ENCODE data around the gene POLDIP3. TPM values are rescaled to one million over a fixed set of nuclear protein-coding genes. Genes with fewer than 3 reads are reported as not detected.
A peak's percentile ranks its signal among the peaks of the same experiment; 100 is the strongest.

Gene POLDIP3
- total and polyA plus RNA-seq, 8 donors, result 21.6 to 60.8 (median 34.8) TPM

- H3K36me3 ChIP-seq, result peaks cover 33 to 46% (median 42%) of the 10 kb centered on the region in 4 donors
Measured at GRCh38 chr22:42637555-42637954, 22.9 kb upstream of the POLDIP3 start.

GRCh38 chr22:42636506-42636905 is 21.8 kb upstream of the POLDIP3 start:
- Histone ChIP-seq H3K27ac (peak overlapping the region in 4 of 5 donors; percentile 61 to 86 (median 80)), H3K9me3 (no peaks in the 10 kb centered on the region), H3K27me3 (no peaks in the 10 kb centered on the region), H3K36me3 (peaks cover 43 to 56% (median 53%) of the 10 kb centered on the region in 4 donors), H3K4me1 (peaks cover 10 to 37% (median 22%) of the 10 kb centered on the region in 4 donors), H3K4me3 (no peak overlapping the region)
- WGBS, 5 donors, result 93 to 95% (median 95%) methylated on average over 15 to 17 of the region's 17 CpGs
- intact Hi-C loops (cut with DNase I; ENCODE audit: low total_unique reads), result no loop called here
- TF ChIP-seq POLR2AphosphoS5 (IDR thresholded peaks at IDR 0.05) (no peak), POLR2A (IDR thresholded peaks at IDR 0.05) (no peak), EP300 (IDR thresholded peaks at IDR 0.05) (no peak)
- TF ChIP-seq, protein P1, sequence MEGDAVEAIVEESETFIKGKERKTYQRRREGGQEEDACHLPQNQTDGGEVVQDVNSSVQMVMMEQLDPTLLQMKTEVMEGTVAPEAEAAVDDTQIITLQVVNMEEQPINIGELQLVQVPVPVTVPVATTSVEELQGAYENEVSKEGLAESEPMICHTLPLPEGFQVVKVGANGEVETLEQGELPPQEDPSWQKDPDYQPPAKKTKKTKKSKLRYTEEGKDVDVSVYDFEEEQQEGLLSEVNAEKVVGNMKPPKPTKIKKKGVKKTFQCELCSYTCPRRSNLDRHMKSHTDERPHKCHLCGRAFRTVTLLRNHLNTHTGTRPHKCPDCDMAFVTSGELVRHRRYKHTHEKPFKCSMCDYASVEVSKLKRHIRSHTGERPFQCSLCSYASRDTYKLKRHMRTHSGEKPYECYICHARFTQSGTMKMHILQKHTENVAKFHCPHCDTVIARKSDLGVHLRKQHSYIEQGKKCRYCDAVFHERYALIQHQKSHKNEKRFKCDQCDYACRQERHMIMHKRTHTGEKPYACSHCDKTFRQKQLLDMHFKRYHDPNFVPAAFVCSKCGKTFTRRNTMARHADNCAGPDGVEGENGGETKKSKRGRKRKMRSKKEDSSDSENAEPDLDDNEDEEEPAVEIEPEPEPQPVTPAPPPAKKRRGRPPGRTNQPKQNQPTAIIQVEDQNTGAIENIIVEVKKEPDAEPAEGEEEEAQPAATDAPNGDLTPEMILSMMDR (IDR thresholded peaks at IDR 0.05), result no peak
- DNase-seq, result no peak

More at GRCh38 chr22:42637555-42637954, 22.9 kb upstream of the POLDIP3 start:
- intact Hi-C loops (cut with DNase I; ENCODE audit: low total_unique reads), result no loop called here
- Histone ChIP-seq H3K9me3 (no peaks in the 10 kb centered on the region), H3K27me3 (no peaks in the 10 kb centered on the region), H3K4me1 (peaks cover 20 to 48% (median 32%) of the 10 kb centered on the region in 4 donors), H3K4me3 (no peak overlapping the region), H3K27ac (peak overlapping the region in 2 of 5 donors; percentile 4 to 86)
- DNase-seq, result no peak
- no peak for TF ChIP-seq POLR2A (IDR thresholded peaks at IDR 0.05)
- TF ChIP-seq POLR2AphosphoS5 (IDR thresholded peaks at IDR 0.05), result no peak
- TF ChIP-seq EP300 (IDR thresholded peaks at IDR 0.05), result no peak
- TF ChIP-seq, protein P1 (IDR thresholded peaks at IDR 0.05), result no peak
- 87 to 100% (median 93%) methylated on average over 3 to 12 of the region's 12 CpGs for WGBS, 5 donors

DNA sequence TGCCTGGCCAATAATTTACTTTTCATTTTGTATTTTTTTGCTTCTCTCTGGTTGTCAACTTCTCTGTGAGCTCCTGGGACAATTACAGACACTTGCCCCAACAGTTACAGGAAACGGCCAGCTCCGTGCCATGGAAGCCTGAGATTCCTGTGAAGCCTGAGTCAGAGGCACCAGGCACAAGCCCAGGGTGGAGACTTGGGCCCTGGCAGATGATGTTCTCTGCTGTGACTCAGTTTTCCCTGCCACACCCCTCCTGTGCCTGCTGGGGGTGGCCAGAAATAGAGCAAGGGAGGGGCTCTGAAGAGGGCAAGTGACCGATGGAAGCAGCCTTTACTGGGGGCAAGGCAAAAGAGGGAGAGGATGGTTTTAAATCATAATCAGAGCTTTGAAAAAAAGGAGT is 20.8 kb upstream of the POLDIP3 start:
- peak in 1 of 2 donors; percentile 67 for DNase-seq
- WGBS, 5 donors, result 37 to 71% (median 65%) methylated on average over 3 of the region's 3 CpGs
- no peak for TF ChIP-seq EP300 (IDR thresholded peaks at IDR 0.05)
- TF ChIP-seq, protein P1 (IDR thresholded peaks at IDR 0.05), result no peak
- peak; percentile 39 to 71 (median 53) for TF ChIP-seq POLR2AphosphoS5 (IDR thresholded peaks at IDR 0.05)
- TF ChIP-seq POLR2A (IDR thresholded peaks at IDR 0.05), result no peak
- Histone ChIP-seq H3K9me3 (no peaks in the 10 kb centered on the region), H3K4me1 (peaks cover 8 to 34% (median 19%) of the 10 kb centered on the region in 4 donors), H3K27ac (peak overlapping the region; percentile 61 to 86 (median 80)), H3K27me3 (no peaks in the 10 kb centered on the region), H3K4me3 (no peak overlapping the region), H3K36me3 (peaks cover 53 to 66% (median 63%) of the 10 kb centered on the region in 4 donors)
- intact Hi-C loops (cut with DNase I; ENCODE audit: low total_unique reads), result no loop called here

- Histone ChIP-seq H3K9me3 (no peaks in the 10 kb centered on the region), H3K36me3 (peaks cover 76 to 91% (median 88%) of the 10 kb centered on the region in 4 donors), H3K27me3 (no peaks in the 10 kb centered on the region), H3K27ac (no peak overlapping the region), H3K4me1 (peaks cover 8 to 24% (median 16%) of the 10 kb centered on the region in 4 donors), H3K4me3 (no peak overlapping the region)
- WGBS, 5 donors, result 88 to 90% (median 90%) methylated on average over 9 of the region's 9 CpGs
- TF ChIP-seq POLR2A (IDR thresholded peaks at IDR 0.05) (no peak), POLR2AphosphoS5 (IDR thresholded peaks at IDR 0.05) (no peak), EP300 (IDR thresholded peaks at IDR 0.05) (no peak)
- TF ChIP-seq, protein P1 (IDR thresholded peaks at IDR 0.05), result no peak
- no peak for DNase-seq
- intact Hi-C loops (cut with DNase I; ENCODE audit: low total_unique reads), result no loop called here
Measured at GRCh38 chr22:42633013-42633412, 18.3 kb upstream of the POLDIP3 start.
